CD4-positive, alpha-beta memory T cell (primary cell): Measurements from ENCODE around the gene GTPBP6. TPM values are rescaled to one million over a fixed set of nuclear protein-coding genes. Genes with fewer than 3 reads are reported as not detected.

Experiments used
- CTCF ChIA-PET: fragments of 350-600 bp; sonication (Branson Sonifier 250); formaldehyde crosslinking; loops from one replicate; lab custom pipeline; 2021; ENCODE audit warnings: inconsistent platforms; ENCODE audit not compliant: partially characterized antibody; lab: Charles Lee
- POLR2A ChIA-PET: fragments of 350-600 bp; sonication (Branson Sonifier 250); formaldehyde crosslinking; loops from one replicate; lab custom pipeline; 2021; ENCODE audit not compliant: partially characterized antibody; lab: Charles Lee
- DNase-seq, 5 donors: peaks; one replicate each; pipeline versions ENCODE4 v3.0.0 to v3.0.0-alpha.2; 2020 to 2022; ENCODE audit warnings: mixed read lengths in 1 of 5
- H3K27ac ChIP-seq: one replicate; pipeline ENCODE4 v1.7.0; 2013; ENCODE audit warnings: low read depth, low read length
- H3K27me3 ChIP-seq: 2 replicates; pipeline ENCODE4 v1.7.0; 2013; ENCODE audit warnings: mild to moderate bottlenecking, low read length, moderate library complexity; ENCODE audit not compliant: insufficient read depth
- H3K36me3 ChIP-seq: 2 replicates; pipeline ENCODE4 v1.7.0; 2013; ENCODE audit warnings: mild to moderate bottlenecking, low read length, moderate library complexity; ENCODE audit not compliant: insufficient read depth
- H3K4me1 ChIP-seq: 2 replicates; pipeline ENCODE4 v1.7.0; 2013; ENCODE audit warnings: mild to moderate bottlenecking, low read length, moderate library complexity; ENCODE audit not compliant: insufficient read depth
- H3K4me3 ChIP-seq, 2 donors: one replicate each; pipeline ENCODE4 v1.7.0; 2013; ENCODE audit warnings: low read length in 2 of 2, mild to moderate bottlenecking in 1 of 2
- H3K9me3 ChIP-seq, 2 donors: one replicate each; pipeline ENCODE4 v1.7.0; 2013; ENCODE audit warnings: low read length in 2 of 2, control low read depth in 1 of 2; ENCODE audit not compliant: control insufficient read depth in 1 of 2
- H3K27ac Mint-ChIP-seq, 7 donors: one replicate each; pipeline ENCODE4 v1.8.0; 2020 to 2021; ENCODE audit warnings: mixed read lengths in 7 of 7, mild to moderate bottlenecking in 6 of 7, inconsistent platforms in 3 of 7, moderate library complexity in 3 of 7
- H3K27me3 Mint-ChIP-seq, 2 donors: one replicate each; pipeline ENCODE4 v1.8.0; 2020 to 2021; ENCODE audit warnings: mixed read lengths in 2 of 2
- H3K36me3 Mint-ChIP-seq, 2 donors: one replicate each; pipeline ENCODE4 v1.8.0; 2020 to 2021; ENCODE audit warnings: mixed read lengths in 2 of 2, inconsistent platforms in 1 of 2, mild to moderate bottlenecking in 1 of 2
- H3K4me1 Mint-ChIP-seq, 4 donors: one replicate each; pipeline ENCODE4 v1.8.0; 2020 to 2021; ENCODE audit warnings: mixed read lengths in 4 of 4, mild to moderate bottlenecking in 1 of 4
- H3K4me3 Mint-ChIP-seq, 8 donors: one replicate each; pipeline ENCODE4 v1.8.0; 2020 to 2021; ENCODE audit warnings: mixed read lengths in 8 of 8, mild to moderate bottlenecking in 7 of 8, moderate library complexity in 6 of 8, inconsistent platforms in 3 of 8
- H3K9me3 Mint-ChIP-seq, 8 donors: one replicate each; pipeline ENCODE4 v1.8.0; 2020 to 2021; ENCODE audit warnings: mixed read lengths in 8 of 8, mild to moderate bottlenecking in 5 of 8, inconsistent platforms in 3 of 8, moderate library complexity in 1 of 8
- intact Hi-C: fragments of 100-400 bp; cut with micrococcal nuclease; formaldehyde crosslinking; loops from one replicate; pipeline ENCODE4 v1.15.1; 2023
- polyA plus RNA-seq, 2 donors: library from polyadenylated mRNA; unstranded; fragments of 300-500 nt; fragmentation: Illumina TruSeq; gene quantifications; one replicate each; pipeline ENCODE4 v1.2.3, GENCODE V29; 2021
- total RNA-seq, 2 experiments: library from RNA; stranded (reverse); gene quantifications; one replicate each; pipeline ENCODE4 v1.2.3, GENCODE V29; 2021

GTPBP6 gene
- total and polyA plus RNA-seq, 4 experiments from 2014 or later = 34.8 to 79.3 (median 63.3) TPM

DNA sequence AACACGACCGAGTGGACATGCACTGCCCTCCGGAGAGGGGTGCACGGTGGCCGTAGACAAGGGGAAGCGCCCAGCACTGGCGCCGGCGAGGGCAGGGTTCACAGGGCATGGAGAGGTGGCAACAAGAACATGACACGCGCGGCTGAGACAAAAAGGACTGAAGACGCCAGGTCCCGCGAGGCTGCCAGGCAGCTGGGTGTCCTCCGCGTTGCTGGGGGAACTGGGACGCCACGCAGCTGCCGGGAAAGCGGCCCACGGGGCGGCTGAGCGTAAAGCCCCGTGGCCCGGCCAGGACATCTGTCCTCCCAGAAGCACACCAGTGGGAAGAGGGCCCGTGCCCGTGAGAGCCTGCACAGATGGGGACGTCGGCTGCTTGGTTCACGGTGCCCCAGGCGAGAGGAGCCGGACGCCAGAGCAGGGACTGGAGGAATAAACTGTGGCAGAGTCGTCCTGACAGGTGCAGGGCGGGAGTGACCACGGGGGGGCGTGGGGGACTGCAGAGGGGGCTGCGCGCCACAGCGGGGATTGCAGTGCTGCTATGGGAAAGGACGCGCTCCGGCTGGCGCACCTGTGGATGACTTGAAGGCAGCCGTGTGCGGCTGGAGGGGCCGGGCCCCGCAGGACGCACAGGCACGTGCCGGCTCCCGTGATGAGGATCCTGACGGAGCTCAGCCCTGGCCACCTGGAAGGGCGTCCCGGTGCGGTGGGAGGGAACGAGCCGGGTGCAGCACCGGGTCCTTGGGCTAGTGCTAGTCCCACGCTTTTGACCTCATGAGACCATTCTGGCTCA lies 32.1 kb upstream of the GTPBP6 start:
- POLR2A ChIA-PET = no interaction called here
- no peak overlapping the region for H3K4me3 Mint-ChIP-seq
- peaks cover under 1 to 17% (median 4%) of the 10 kb centered on the region in 4 donors for H3K4me1 Mint-ChIP-seq
- intact Hi-C loops = no loop called here
- no peak for DNase-seq
- Histone ChIP-seq H3K27ac (no peak overlapping the region), H3K4me3 (no peak overlapping the region), H3K4me1 (no peaks in the 10 kb centered on the region), H3K36me3 (no peaks in the 10 kb centered on the region), H3K27me3 (no peaks in the 10 kb centered on the region), H3K9me3 (no peaks in the 10 kb centered on the region)
- H3K9me3 Mint-ChIP-seq = no peaks in the 10 kb centered on the region
- H3K27ac Mint-ChIP-seq = no peak overlapping the region
- CTCF ChIA-PET = no interaction called here
- H3K27me3 Mint-ChIP-seq = no peaks in the 10 kb centered on the region
- H3K36me3 Mint-ChIP-seq = peaks cover 4 to 6% of the 10 kb centered on the region in 2 donors

DNA sequence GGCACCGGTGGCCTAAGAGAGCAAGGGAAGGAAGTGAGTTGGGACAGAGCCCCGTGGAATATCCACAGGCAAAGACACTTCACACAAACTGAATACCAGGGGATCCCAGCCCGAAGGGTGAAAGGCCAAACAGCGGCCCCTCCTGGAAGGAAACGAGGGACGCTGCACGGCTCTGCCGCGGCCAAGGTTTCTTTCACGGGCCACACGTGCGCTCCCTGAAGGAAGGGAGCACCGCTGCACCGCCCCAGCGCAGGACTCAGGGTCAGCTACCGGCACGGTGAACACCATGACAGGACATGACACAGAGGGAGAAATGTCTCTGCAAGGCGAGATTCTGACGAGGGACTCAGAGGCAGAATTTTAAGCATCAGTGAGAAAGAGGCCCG lies 31.5 kb upstream of the GTPBP6 start:
- no peak overlapping the region for H3K4me3 ChIP-seq
- no peaks in the 10 kb centered on the region for H3K27me3 ChIP-seq
- intact Hi-C loops = no loop called here
- Mint-ChIP-seq H3K27me3 (no peaks in the 10 kb centered on the region), H3K36me3 (peaks cover 3 to 6% of the 10 kb centered on the region in 2 donors), H3K9me3 (no peaks in the 10 kb centered on the region), H3K27ac (no peak overlapping the region), H3K4me1 (peaks cover 0 to 13% (median 2%) of the 10 kb centered on the region in 4 donors), H3K4me3 (no peak overlapping the region)
- no peaks in the 10 kb centered on the region for H3K36me3 ChIP-seq
- H3K4me1 ChIP-seq = no peaks in the 10 kb centered on the region
- no peak for DNase-seq
- H3K27ac ChIP-seq = no peak overlapping the region
- POLR2A ChIA-PET = no interaction called here
- CTCF ChIA-PET = no interaction called here
- H3K9me3 ChIP-seq = no peaks in the 10 kb centered on the region

DNA sequence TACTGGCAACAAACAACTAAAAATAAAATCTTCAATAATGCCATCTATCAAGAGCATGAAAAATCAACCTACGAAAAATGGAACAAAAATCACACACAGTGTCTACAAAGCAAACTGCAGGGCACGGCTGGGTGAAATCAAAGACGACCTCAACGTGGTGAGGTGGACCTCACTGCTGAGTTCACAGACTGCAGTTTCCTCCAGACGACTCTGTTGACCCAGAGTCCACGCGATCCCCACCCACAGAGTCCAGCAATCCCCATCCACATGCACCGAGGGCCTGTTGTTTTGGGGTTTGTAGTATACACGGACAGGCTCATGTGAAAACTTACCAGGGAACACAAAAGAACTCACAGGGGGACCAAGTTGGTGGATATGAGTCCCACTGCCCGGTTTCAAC lies 31.1 kb upstream of the GTPBP6 start:
- no peaks in the 10 kb centered on the region for H3K9me3 Mint-ChIP-seq
- H3K27ac Mint-ChIP-seq = no peak overlapping the region
- H3K4me1 Mint-ChIP-seq = peaks cover 0 to 8% (median under 1%) of the 10 kb centered on the region in 4 donors
- CTCF ChIA-PET = no interaction called here
- no peak for DNase-seq
- H3K36me3 ChIP-seq = no peaks in the 10 kb centered on the region
- no peak overlapping the region for H3K4me3 Mint-ChIP-seq
- H3K4me1 ChIP-seq = no peaks in the 10 kb centered on the region
- peaks cover 3 to 6% of the 10 kb centered on the region in 2 donors for H3K36me3 Mint-ChIP-seq
- H3K27ac ChIP-seq = no peak overlapping the region
- POLR2A ChIA-PET = no interaction called here
- H3K9me3 ChIP-seq = no peaks in the 10 kb centered on the region
- intact Hi-C loops = no loop called here
- H3K27me3 Mint-ChIP-seq = no peaks in the 10 kb centered on the region
- H3K4me3 ChIP-seq = no peak overlapping the region
- H3K27me3 ChIP-seq = no peaks in the 10 kb centered on the region

DNA sequence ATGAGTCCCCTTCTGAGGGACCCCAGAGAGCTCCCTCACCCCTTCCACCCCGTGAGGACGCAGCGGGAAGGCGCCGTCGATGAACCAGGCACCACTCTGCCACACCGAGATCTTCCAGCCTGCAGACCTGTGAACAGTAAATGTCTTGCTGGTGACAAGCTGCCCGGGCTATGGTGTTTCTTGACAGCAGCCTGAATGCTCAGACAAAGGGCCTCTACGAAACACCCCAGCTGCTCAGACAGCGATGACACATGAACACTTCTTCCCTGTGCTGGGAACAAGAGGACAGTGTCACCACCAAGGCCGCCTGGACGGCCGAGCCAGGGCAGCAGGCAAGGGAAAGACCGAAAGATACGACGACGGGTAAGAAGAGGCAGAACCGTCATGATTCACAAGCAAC lies 30.6 kb upstream of the GTPBP6 start:
- Histone ChIP-seq H3K4me3 (no peak overlapping the region), H3K27ac (no peak overlapping the region), H3K4me1 (no peaks in the 10 kb centered on the region), H3K27me3 (no peaks in the 10 kb centered on the region), H3K36me3 (no peaks in the 10 kb centered on the region), H3K9me3 (no peaks in the 10 kb centered on the region)
- Mint-ChIP-seq H3K4me1 (peaks cover 0 to 8% (median under 1%) of the 10 kb centered on the region in 4 donors), H3K27ac (no peak overlapping the region), H3K4me3 (no peak overlapping the region), H3K9me3 (no peaks in the 10 kb centered on the region), H3K36me3 (peaks cover 3 to 6% of the 10 kb centered on the region in 2 donors), H3K27me3 (no peaks in the 10 kb centered on the region)
- CTCF ChIA-PET = no interaction called here
- POLR2A ChIA-PET = no interaction called here
- intact Hi-C loops = no loop called here
- DNase-seq = no peak

DNA sequence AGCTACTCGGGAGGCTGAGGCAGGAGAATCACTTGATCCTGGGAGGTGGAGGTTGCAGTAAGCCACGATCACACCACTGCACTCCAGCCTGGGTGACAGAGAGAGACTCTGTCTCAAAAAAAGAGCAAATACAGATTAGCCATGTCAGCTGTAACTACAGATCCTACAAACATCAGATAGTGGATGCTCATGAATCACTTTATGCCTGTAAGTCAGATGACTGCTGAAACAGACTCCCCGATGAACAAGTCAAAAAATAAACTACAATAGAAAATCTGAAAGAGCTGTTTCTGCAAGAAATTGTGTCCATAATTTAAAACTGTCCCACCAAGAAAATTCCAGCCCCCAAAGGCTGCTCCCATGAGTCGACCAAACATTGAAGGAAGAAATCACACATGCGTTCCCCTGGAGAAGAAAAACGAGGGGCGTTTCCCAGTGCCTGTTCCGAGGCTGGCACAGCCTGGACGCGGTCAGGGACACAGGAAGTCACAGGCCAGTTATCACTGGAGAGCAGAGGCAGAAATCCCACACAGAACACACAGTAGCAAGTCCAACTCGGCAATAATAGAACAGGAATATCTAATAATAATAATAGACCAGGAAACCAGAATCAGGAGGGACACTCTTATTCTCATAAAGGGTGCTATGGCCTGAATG lies 30.0 kb upstream of the GTPBP6 start:
- peaks cover 3 to 6% of the 10 kb centered on the region in 2 donors for H3K36me3 Mint-ChIP-seq
- Histone ChIP-seq H3K9me3 (no peaks in the 10 kb centered on the region), H3K27ac (no peak overlapping the region), H3K36me3 (no peaks in the 10 kb centered on the region), H3K4me1 (no peaks in the 10 kb centered on the region), H3K4me3 (no peak overlapping the region), H3K27me3 (no peaks in the 10 kb centered on the region)
- DNase-seq = no peak
- no peak overlapping the region for H3K4me3 Mint-ChIP-seq
- no peaks in the 10 kb centered on the region for H3K9me3 Mint-ChIP-seq
- peaks cover 0 to 8% (median under 1%) of the 10 kb centered on the region in 4 donors for H3K4me1 Mint-ChIP-seq
- CTCF ChIA-PET = no interaction called here
- intact Hi-C loops = no loop called here
- peak overlapping the region in 1 of 7 donors; percentile 54 for H3K27ac Mint-ChIP-seq
- H3K27me3 Mint-ChIP-seq = no peaks in the 10 kb centered on the region
- POLR2A ChIA-PET = no interaction called here

DNA sequence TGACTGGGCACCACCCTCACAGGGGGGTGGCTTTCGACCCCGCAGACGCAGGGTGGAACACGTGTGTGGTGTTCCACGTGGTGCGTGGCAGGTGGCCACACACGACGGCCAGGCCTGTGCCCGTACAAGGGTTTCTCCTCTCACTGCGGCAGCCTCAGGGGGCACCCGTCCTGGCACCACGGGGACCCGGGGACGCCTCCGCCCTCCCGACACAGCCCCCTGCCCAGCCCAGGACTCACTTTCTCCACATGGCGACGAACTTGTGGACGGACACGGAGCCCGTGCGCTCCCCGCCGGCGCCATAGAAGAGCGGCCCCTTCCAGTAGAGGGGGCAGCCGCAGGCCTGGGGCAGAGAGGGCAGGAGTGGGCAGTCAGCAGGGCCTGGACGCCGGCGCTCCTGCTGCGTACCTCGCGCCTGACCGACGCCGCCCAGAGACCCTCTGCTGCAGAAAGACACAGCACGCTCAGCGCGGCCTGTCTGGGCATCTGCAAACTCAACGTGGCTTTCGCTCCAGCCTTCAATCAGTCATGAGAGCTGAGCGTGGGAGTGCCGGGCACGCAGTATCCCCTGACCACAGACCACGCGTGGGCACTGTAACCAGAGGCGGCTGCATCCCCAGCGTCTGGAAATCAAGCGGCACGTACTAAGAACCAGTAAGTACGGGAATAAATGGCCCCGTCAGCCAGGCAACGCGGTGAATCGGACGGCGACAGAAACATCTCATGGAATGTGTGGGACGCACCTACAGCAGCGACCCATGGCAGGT lies 28.9 kb upstream of the GTPBP6 start:
- DNase-seq = no peak
- H3K27ac Mint-ChIP-seq = no peak overlapping the region
- no peaks in the 10 kb centered on the region for H3K27me3 Mint-ChIP-seq
- no peak overlapping the region for H3K27ac ChIP-seq
- POLR2A ChIA-PET = no interaction called here
- CTCF ChIA-PET = no interaction called here
- intact Hi-C loops = no loop called here
- no peaks in the 10 kb centered on the region for H3K9me3 Mint-ChIP-seq
- H3K9me3 ChIP-seq = no peaks in the 10 kb centered on the region
- peaks cover 0 to 6% (median under 1%) of the 10 kb centered on the region in 4 donors for H3K4me1 Mint-ChIP-seq
- H3K4me3 ChIP-seq = no peak overlapping the region
- H3K4me1 ChIP-seq = no peaks in the 10 kb centered on the region
- no peaks in the 10 kb centered on the region for H3K27me3 ChIP-seq
- H3K4me3 Mint-ChIP-seq = no peak overlapping the region
- H3K36me3 ChIP-seq = no peaks in the 10 kb centered on the region
- H3K36me3 Mint-ChIP-seq = peaks cover 3 to 6% of the 10 kb centered on the region in 2 donors
